ENCODE measurements around the gene JMJD1C. TPM values are rescaled to one million over a fixed set of nuclear protein-coding genes. Genes with fewer than 3 reads are reported as not detected.
"Not testable (repeated sequence)": the region's sequence is repeated elsewhere in the genome, so short reads cannot be mapped to it uniquely, and the experiment has no call there.

JMJD1C gene
- total and polyA plus RNA-seq, 12 donors, result 36.0 to 124 (median 57.2) TPM

GRCh38 chr10:63237396-63237795 lies 228.4 kb downstream of the JMJD1C start:
- DNase-seq, result no peak
- Histone ChIP-seq H3K4me3 (no peak overlapping the region), H3K27me3 (no peaks in the 10 kb centered on the region), H3K36me3 (replicated peaks in 1 of 2) (no peaks in the 10 kb centered on the region), H3K4me1 (replicated peaks in 1 of 2) (peaks cover 30 to 60% of the 10 kb centered on the region in 2 donors), H3K27ac (peak overlapping the region in 1 of 5 donors; percentile 53), H3K9me3 (replicated peaks in 1 of 3) (no peaks in the 10 kb centered on the region)
- WGBS, 4 donors, result 94 to 97% (median 96%) methylated on average over 3 of the region's 3 CpGs
- TF ChIP-seq CTCF (IDR thresholded peaks at IDR 0.05), result no peak
- no peak for TF ChIP-seq POLR2A (IDR thresholded peaks at IDR 0.05)
- intact Hi-C loops (cut with DNase I), result no loop called here

GRCh38 chr10:63236113-63236935 lies 229.5 kb downstream of the JMJD1C start:
- Histone ChIP-seq H3K9me3 (replicated peaks in 1 of 3) (no peaks in the 10 kb centered on the region), H3K36me3 (replicated peaks in 1 of 2) (no peaks in the 10 kb centered on the region), H3K27me3 (no peaks in the 10 kb centered on the region), H3K4me1 (replicated peaks in 1 of 2) (peaks cover 23 to 54% of the 10 kb centered on the region in 2 donors), H3K4me3 (peak overlapping the region in 1 of 4 donors; percentile 21), H3K27ac (peak overlapping the region in 4 of 5 donors; percentile 38 to 60 (median 46))
- TF ChIP-seq CTCF (IDR thresholded peaks at IDR 0.05), result no peak
- no peak for TF ChIP-seq POLR2A (IDR thresholded peaks at IDR 0.05)
- intact Hi-C loops (cut with DNase I), result no loop called here
- WGBS, 4 donors, result 66 to 82% (median 74%) methylated on average over 2 of the region's 2 CpGs
- DNase-seq, result peak in 3 of 7 donors; percentile 20 to 43 (median 26)

GRCh38 chr10:63235136-63235535 lies 230.6 kb downstream of the JMJD1C start:
- H3K27ac ChIP-seq; H3K36me3 ChIP-seq (replicated peaks in 1 of 2): not testable (repeated sequence)
- WGBS, 4 donors, result 92 to 97% (median 97%) methylated on average over 10 of the region's 10 CpGs

GRCh38 chr10:63229161-63229560 lies 236.6 kb downstream of the JMJD1C start:
- Histone ChIP-seq H3K9me3 (replicated peaks in 1 of 3) (no peaks in the 10 kb centered on the region), H3K4me1 (replicated peaks in 1 of 2) (peaks cover 0 to 48% of the 10 kb centered on the region in 2 donors), H3K27ac (no peak overlapping the region), H3K36me3 (replicated peaks in 1 of 2) (no peaks in the 10 kb centered on the region), H3K27me3 (no peaks in the 10 kb centered on the region), H3K4me3 (no peak overlapping the region)
- intact Hi-C loops (cut with DNase I), result no loop called here
- WGBS, 4 donors, result 61 to 75% (median 72%) methylated on average over 4 of the region's 4 CpGs
- no peak for TF ChIP-seq CTCF (IDR thresholded peaks at IDR 0.05)
- TF ChIP-seq POLR2A (IDR thresholded peaks at IDR 0.05), result no peak
- DNase-seq, result no peak

More at GRCh38 chr10:63235136-63235535, 230.6 kb downstream of the JMJD1C start:
- H3K4me1 ChIP-seq (replicated peaks in 1 of 2), result peaks cover 23 to 50% of the 10 kb centered on the region in 2 donors
- H3K9me3 ChIP-seq (replicated peaks in 1 of 3); intact Hi-C loops (cut with DNase I); DNase-seq; H3K27me3 ChIP-seq; H3K4me3 ChIP-seq: not testable (repeated sequence)

GRCh38 chr10:63228237-63228636 lies 237.5 kb downstream of the JMJD1C start:
- H3K27ac ChIP-seq, result no peak overlapping the region
- intact Hi-C loops (cut with DNase I), result no loop called here
- peaks cover 0 to 40% of the 10 kb centered on the region in 2 donors for H3K4me1 ChIP-seq (replicated peaks in 1 of 2)
- TF ChIP-seq CTCF (IDR thresholded peaks at IDR 0.05) (no peak), POLR2A (IDR thresholded peaks at IDR 0.05) (no peak)
- H3K27me3 ChIP-seq, result no peaks in the 10 kb centered on the region
- no peaks in the 10 kb centered on the region for H3K36me3 ChIP-seq (replicated peaks in 1 of 2)
- no peak for DNase-seq
- H3K9me3 ChIP-seq (replicated peaks in 1 of 3), result no peaks in the 10 kb centered on the region
- no peak overlapping the region for H3K4me3 ChIP-seq

Data from adrenal gland (tissue), 12 donors.